HEK293 (cell line): ENCODE data around the gene IARS2.

Experiments used
- CTCF ChIA-PET: fragments of 350-600 bp; formaldehyde crosslinking; extraction: SDS; loops from one replicate; lab custom pipeline; 2021; ENCODE audit warnings: antibody characterized with exemption; lab: Yijun Ruan, JAX
- POLR2A ChIA-PET: fragments of 300-600 bp; formaldehyde crosslinking; extraction: SDS; loops from one replicate; lab custom pipeline; 2020; ENCODE audit warnings: antibody characterized with exemption, inconsistent platforms; lab: Yijun Ruan, JAX
- H3K27ac ChIP-seq: fragments of 200-500 bp; sonication (Bioruptor generic); 2 replicates; pipeline ENCODE4 v1.5.1; 2014; ENCODE audit warnings: low read depth, low read length, control low read depth, inconsistent platforms; ENCODE audit errors: extremely low read depth
- H3K36me3 ChIP-seq, 2 experiments: fragments of 200-500 bp in 1 of 2; sonication (Bioruptor generic) in 1 of 2; 1 replicate in 1 of 2; 2 replicates in 1 of 2; pipeline ENCODE4 v1.5.1; 2014 to 2017; ENCODE audit warnings: inconsistent platforms in 2 of 2, low read length in 2 of 2; ENCODE audit not compliant: control insufficient read depth in 2 of 2, insufficient read depth in 1 of 2
- H3K4me1 ChIP-seq: fragments of 200-500 bp; sonication (Bioruptor generic); 2 replicates; pipeline ENCODE4 v1.5.1; 2014; ENCODE audit warnings: mild to moderate bottlenecking, low read length, inconsistent platforms; ENCODE audit not compliant: control insufficient read depth, insufficient read depth
- H3K4me3 ChIP-seq: 2 replicates; pipeline ENCODE4 v1.5.1; 2011; ENCODE audit warnings: low read depth, mild to moderate bottlenecking, control low read depth, low read length, moderate library complexity
- H3K9me3 ChIP-seq: fragments of 200-500 bp; sonication (Bioruptor generic); 2 replicates; pipeline ENCODE4 v1.5.1; 2014; ENCODE audit warnings: low read depth, low read length, inconsistent platforms; ENCODE audit not compliant: control insufficient read depth, insufficient read depth
- ATF2 ChIP-seq: fragments of 450-650 bp; formaldehyde crosslinking; IDR thresholded peaks from 2 replicates; pipeline ENCODE4 v1.5.1; 2016; ENCODE audit warnings: missing biosample characterization, missing genetic modification characterization, low read depth
- EGR2 ChIP-seq: fragments of 450-650 bp; formaldehyde crosslinking; IDR thresholded peaks from 2 replicates; pipeline ENCODE4 v1.5.1; 2016; ENCODE audit warnings: low read depth, missing biosample characterization, missing genetic modification characterization
- KLF1 ChIP-seq: fragments of 450-650 bp; formaldehyde crosslinking; IDR thresholded peaks from 2 replicates; pipeline ENCODE4 v1.5.1; 2016; ENCODE audit warnings: missing biosample characterization, missing genetic modification characterization
- OSR2 ChIP-seq: fragments of 450-650 bp; formaldehyde crosslinking; IDR thresholded peaks from 2 replicates; pipeline ENCODE4 v1.5.1; 2016; ENCODE audit warnings: missing biosample characterization, missing genetic modification characterization
- SP7 ChIP-seq: fragments of 450-650 bp; formaldehyde crosslinking; IDR thresholded peaks from 2 replicates; pipeline ENCODE4 v1.5.1; 2016; ENCODE audit warnings: missing biosample characterization, missing genetic modification characterization
- YY2 ChIP-seq: fragments of 450-650 bp; formaldehyde crosslinking; IDR thresholded peaks from 2 replicates; pipeline ENCODE4 v1.5.1; 2016; ENCODE audit warnings: missing biosample characterization, missing genetic modification characterization
- ZBTB17 ChIP-seq: fragments of 450-650 bp; formaldehyde crosslinking; IDR thresholded peaks from 2 replicates; pipeline ENCODE4 v1.5.1; 2016; ENCODE audit warnings: missing biosample characterization, missing genetic modification characterization
- ZBTB6 ChIP-seq: fragments of 450-650 bp; formaldehyde crosslinking; IDR thresholded peaks from 2 replicates; pipeline ENCODE4 v1.5.1; 2017; ENCODE audit warnings: missing biosample characterization, missing genetic modification characterization
- ZFP37 ChIP-seq: fragments of 450-650 bp; formaldehyde crosslinking; IDR thresholded peaks from 2 replicates; pipeline ENCODE4 v1.5.1; 2016; ENCODE audit warnings: missing biosample characterization, missing genetic modification characterization
- ZNF10 ChIP-seq: fragments of 450-650 bp; formaldehyde crosslinking; IDR thresholded peaks from 2 replicates; pipeline ENCODE4 v1.5.1; 2017; ENCODE audit warnings: missing biosample characterization, missing genetic modification characterization
- ZNF214 ChIP-seq: fragments of 450-650 bp; formaldehyde crosslinking; IDR thresholded peaks from 2 replicates; pipeline ENCODE4 v1.5.1; 2017; ENCODE audit warnings: missing biosample characterization, mild to moderate bottlenecking, missing genetic modification characterization, borderline replicate concordance
- ZNF239 ChIP-seq: fragments of 450-650 bp; formaldehyde crosslinking; IDR thresholded peaks from 2 replicates; pipeline ENCODE4 v1.5.1; 2016; ENCODE audit warnings: missing biosample characterization, missing genetic modification characterization
- ZNF292 ChIP-seq: fragments of 450-650 bp; formaldehyde crosslinking; IDR thresholded peaks from 2 replicates; pipeline ENCODE4 v1.5.1; 2016; ENCODE audit warnings: low read depth, missing biosample characterization, missing genetic modification characterization, borderline replicate concordance
- ZNF426 ChIP-seq: fragments of 450-650 bp; formaldehyde crosslinking; IDR thresholded peaks from 2 replicates; pipeline ENCODE4 v1.5.1; 2017; ENCODE audit warnings: missing biosample characterization, missing genetic modification characterization, mild to moderate bottlenecking, inconsistent platforms, moderate library complexity
- ZNF549 ChIP-seq: fragments of 450-650 bp; IDR thresholded peaks from 2 replicates; pipeline ENCODE4 v1.5.1; 2018; ENCODE audit warnings: missing biosample characterization, missing genetic modification characterization, mild to moderate bottlenecking, inconsistent platforms, moderate library complexity
- ZNF558 ChIP-seq: fragments of 450-650 bp; formaldehyde crosslinking; IDR thresholded peaks from 2 replicates; pipeline ENCODE4 v1.5.1; 2016; ENCODE audit warnings: missing biosample characterization, missing genetic modification characterization
- ZNF561 ChIP-seq: fragments of 450-650 bp; IDR thresholded peaks from 2 replicates; pipeline ENCODE4 v1.5.1; 2018; ENCODE audit warnings: missing biosample characterization, missing genetic modification characterization, borderline replicate concordance
- ZNF621 ChIP-seq: fragments of 450-650 bp; formaldehyde crosslinking; IDR thresholded peaks from 2 replicates; pipeline ENCODE4 v1.5.1; 2017; ENCODE audit warnings: missing biosample characterization, missing genetic modification characterization
- ZNF658 ChIP-seq: fragments of 450-650 bp; formaldehyde crosslinking; IDR thresholded peaks from 2 replicates; pipeline ENCODE4; 2016; ENCODE audit warnings: missing biosample characterization, missing genetic modification characterization
- ZNF704 ChIP-seq: fragments of 450-650 bp; formaldehyde crosslinking; IDR thresholded peaks from 2 replicates; pipeline ENCODE4 v1.5.1; 2016; ENCODE audit warnings: missing biosample characterization, missing genetic modification characterization
- ZNF776 ChIP-seq: fragments of 450-650 bp; formaldehyde crosslinking; IDR thresholded peaks from 2 replicates; pipeline ENCODE4 v1.5.0; 2017; ENCODE audit warnings: missing biosample characterization, missing genetic modification characterization, borderline replicate concordance
- ZNF843 ChIP-seq: fragments of 450-650 bp; formaldehyde crosslinking; IDR thresholded peaks from 2 replicates; pipeline ENCODE4 v1.5.1; 2016; ENCODE audit warnings: missing biosample characterization, missing genetic modification characterization
- ZSCAN16 ChIP-seq: fragments of 450-650 bp; formaldehyde crosslinking; IDR thresholded peaks from 2 replicates; pipeline ENCODE4 v1.5.1; 2016; ENCODE audit warnings: missing biosample characterization, missing genetic modification characterization
- TF ChIP-seq, protein P1 (sequence below): fragments of 450-650 bp; formaldehyde crosslinking; IDR thresholded peaks from 2 replicates; pipeline ENCODE4 v1.5.1; 2016; ENCODE audit warnings: missing biosample characterization, missing genetic modification characterization
- TF ChIP-seq, protein P2 (sequence below): fragments of 450-650 bp; formaldehyde crosslinking; IDR thresholded peaks from 2 replicates; pipeline ENCODE4 v1.5.1; 2016; ENCODE audit warnings: missing biosample characterization, missing genetic modification characterization

IARS2 gene

DNA sequence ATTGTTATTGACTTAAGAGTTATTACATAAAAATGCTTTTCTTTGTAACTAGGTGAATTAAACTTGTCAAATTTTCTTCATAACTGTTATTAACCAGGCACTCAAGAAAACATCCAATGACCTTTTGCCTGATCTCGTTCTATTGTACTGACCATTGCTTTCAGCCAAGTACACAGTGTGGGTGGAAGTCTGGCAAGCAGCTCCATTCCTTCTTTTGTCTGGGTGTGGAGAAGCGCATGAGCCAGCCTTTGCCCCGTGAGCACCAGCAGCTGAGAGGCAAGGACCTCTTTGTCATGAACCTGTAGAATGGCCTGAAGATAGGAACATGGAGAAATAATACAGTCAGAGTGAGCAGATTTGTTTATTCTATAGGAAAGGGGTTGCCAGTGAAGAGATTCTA lies 57.5 kb downstream of the IARS2 start:
- ChIA-PET CTCF (no interaction called here), POLR2A (no interaction called here)
- peaks cover 13 to 58% of the 10 kb centered on the region in 2 experiments for H3K36me3 ChIP-seq
- TF ChIP-seq ZFP37 (no peak), SP7 (no peak), ZNF549 (no peak), KLF1 (tag by site-specific recombination) (no peak), ZNF658 (tag by site-specific recombination) (no peak), ZNF214 (tag by site-specific recombination) (no peak), ZNF292 (tag by site-specific recombination) (no peak), ZSCAN16 (tag by site-specific recombination) (no peak), YY2 (no peak), ZNF239 (tag by site-specific recombination) (no peak), ZNF776 (tag by site-specific recombination) (no peak)
- H3K27ac ChIP-seq, result no peak overlapping the region
- H3K4me1 ChIP-seq, result no peaks in the 10 kb centered on the region
- H3K4me3 ChIP-seq, result no peak overlapping the region
- H3K9me3 ChIP-seq, result no peaks in the 10 kb centered on the region

DNA sequence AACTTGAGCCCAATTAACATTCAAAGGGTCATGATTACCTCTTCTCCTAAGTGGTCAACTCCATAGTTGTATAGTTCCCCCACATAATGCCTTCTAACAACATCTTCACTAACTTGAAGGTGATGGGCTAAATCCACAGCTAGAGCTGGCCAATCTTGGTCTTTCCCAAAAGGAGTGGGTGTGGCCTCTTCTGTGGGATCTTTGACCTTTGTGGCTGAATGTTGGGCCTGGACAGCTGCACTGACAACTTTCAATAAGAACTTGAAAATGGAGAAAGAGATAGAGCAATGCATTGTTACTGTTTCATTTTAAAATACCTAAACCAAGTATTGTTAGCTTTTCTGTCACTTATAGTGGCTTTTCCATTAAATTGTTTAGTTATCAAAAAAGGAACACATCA lies 59.2 kb downstream of the IARS2 start:
- POLR2A ChIA-PET, result no interaction called here

GRCh38 chr1:220156620-220157146 lies 62.8 kb downstream of the IARS2 start:
- H3K9me3 ChIP-seq, result no peaks in the 10 kb centered on the region
- H3K36me3 ChIP-seq, result peaks cover 7 to 82% of the 10 kb centered on the region in 2 experiments; a peak in 2 of 3 replicates
- ChIA-PET POLR2A (no interaction called here), CTCF (interaction anchor here (0.5 kb wide), 1 partner anchor 124 kb away, joined by 3 read pairs; no protein-coding TSS in a partner anchor)
- H3K4me3 ChIP-seq, result no peak overlapping the region
- no peaks in the 10 kb centered on the region for H3K4me1 ChIP-seq
- TF ChIP-seq OSR2 (tag by site-specific recombination), result no peak
- TF ChIP-seq, protein P1, sequence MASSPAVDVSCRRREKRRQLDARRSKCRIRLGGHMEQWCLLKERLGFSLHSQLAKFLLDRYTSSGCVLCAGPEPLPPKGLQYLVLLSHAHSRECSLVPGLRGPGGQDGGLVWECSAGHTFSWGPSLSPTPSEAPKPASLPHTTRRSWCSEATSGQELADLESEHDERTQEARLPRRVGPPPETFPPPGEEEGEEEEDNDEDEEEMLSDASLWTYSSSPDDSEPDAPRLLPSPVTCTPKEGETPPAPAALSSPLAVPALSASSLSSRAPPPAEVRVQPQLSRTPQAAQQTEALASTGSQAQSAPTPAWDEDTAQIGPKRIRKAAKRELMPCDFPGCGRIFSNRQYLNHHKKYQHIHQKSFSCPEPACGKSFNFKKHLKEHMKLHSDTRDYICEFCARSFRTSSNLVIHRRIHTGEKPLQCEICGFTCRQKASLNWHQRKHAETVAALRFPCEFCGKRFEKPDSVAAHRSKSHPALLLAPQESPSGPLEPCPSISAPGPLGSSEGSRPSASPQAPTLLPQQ, result no peak
- no peak for TF ChIP-seq ZNF621 (tag by site-specific recombination)
- TF ChIP-seq ATF2 (tag by site-specific recombination), result 0 out of 2 replicates have a peak, but pooled peaks have one; percentile 46
- no peak for TF ChIP-seq ZNF561
- no peak overlapping the region for H3K27ac ChIP-seq

More for the DNA sequence above, 59.2 kb downstream of the IARS2 start:
- Histone ChIP-seq H3K36me3 (peaks cover 13 to 68% of the 10 kb centered on the region in 2 experiments), H3K4me1 (no peaks in the 10 kb centered on the region), H3K27ac (no peak overlapping the region), H3K9me3 (no peaks in the 10 kb centered on the region), H3K4me3 (no peak overlapping the region)
- TF ChIP-seq ZBTB6 (tag by site-specific recombination) (no peak), SP7 (no peak), EGR2 (tag by site-specific recombination) (no peak), ZNF704 (tag by site-specific recombination) (no peak), ZNF426 (tag by site-specific recombination) (no peak), ZBTB17 (tag by site-specific recombination) (no peak), ZNF558 (no peak), ZNF843 (tag by site-specific recombination) (no peak), ZNF10 (no peak)
- TF ChIP-seq, protein P2, sequence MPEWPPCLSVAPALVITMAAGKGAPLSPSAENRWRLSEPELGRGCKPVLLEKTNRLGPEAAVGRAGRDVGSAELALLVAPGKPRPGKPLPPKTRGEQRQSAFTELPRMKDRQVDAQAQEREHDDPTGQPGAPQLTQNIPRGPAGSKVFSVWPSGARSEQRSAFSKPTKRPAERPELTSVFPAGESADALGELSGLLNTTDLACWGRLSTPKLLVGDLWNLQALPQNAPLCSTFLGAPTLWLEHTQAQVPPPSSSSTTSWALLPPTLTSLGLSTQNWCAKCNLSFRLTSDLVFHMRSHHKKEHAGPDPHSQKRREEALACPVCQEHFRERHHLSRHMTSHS (tag by site-specific recombination), result no peak
- CTCF ChIA-PET, result interaction anchor here (0.8 to 1.3 kb wide), 2 partner anchors 29 to 143 kb away, joined by 3 to 5 read pairs; no protein-coding TSS in a partner anchor
